GM19351 (cell line): ENCODE results near the gene PROM2.
"Not testable (repeated sequence)": the region's sequence is repeated elsewhere in the genome, so short reads cannot be mapped to it uniquely, and the experiment has no call there.

Experiments
- ATAC-seq: cut with Tn5 transposase; IDR thresholded peaks from one replicate; pipeline ENCODE4 v1.9.1; 2021; ENCODE audit warnings: mild to moderate bottlenecking, moderate library complexity; ENCODE audit not compliant: unreplicated experiment

PROM2 gene

DNA sequence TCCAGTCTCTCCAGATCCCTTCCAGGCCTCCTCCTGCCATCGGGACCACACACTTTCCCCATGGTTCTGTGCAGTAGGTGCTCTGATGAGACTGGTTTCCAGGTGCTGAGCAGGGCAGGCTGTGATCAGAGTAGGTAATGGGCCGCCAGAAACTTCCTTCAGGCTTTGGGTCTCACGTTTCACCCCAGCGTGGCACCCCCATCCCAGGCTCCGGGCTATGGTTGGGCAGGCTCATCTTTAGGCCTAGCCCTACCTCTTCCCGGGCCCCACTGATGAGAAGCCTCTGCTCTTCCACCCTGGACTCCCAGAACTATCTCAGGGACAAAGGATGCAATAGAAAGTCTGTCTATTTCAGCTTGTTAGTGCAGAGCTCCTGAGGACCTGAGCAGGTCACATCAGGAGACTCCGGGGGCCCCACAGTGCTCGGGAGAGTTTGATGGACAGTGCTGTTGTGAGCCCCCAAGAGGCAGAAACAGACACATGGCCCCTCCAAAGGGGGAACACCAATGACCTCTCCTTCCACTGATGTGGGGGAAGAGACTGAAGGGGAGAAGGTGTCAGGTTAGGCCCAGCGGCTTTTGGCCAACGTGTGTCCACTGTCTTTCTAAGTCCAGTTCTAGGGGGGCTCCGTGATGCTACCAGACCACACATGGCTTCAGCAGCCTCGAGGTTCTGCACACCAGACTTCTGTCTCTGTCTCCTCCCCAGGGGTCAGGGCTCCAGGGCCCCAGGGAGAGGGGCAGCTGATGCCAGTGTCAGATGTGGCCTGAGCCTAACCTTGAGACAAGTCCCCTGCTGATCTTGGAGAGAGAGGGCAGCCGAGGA, 5.8 kb upstream of the PROM2 start:
- ATAC-seq: no peak

DNA sequence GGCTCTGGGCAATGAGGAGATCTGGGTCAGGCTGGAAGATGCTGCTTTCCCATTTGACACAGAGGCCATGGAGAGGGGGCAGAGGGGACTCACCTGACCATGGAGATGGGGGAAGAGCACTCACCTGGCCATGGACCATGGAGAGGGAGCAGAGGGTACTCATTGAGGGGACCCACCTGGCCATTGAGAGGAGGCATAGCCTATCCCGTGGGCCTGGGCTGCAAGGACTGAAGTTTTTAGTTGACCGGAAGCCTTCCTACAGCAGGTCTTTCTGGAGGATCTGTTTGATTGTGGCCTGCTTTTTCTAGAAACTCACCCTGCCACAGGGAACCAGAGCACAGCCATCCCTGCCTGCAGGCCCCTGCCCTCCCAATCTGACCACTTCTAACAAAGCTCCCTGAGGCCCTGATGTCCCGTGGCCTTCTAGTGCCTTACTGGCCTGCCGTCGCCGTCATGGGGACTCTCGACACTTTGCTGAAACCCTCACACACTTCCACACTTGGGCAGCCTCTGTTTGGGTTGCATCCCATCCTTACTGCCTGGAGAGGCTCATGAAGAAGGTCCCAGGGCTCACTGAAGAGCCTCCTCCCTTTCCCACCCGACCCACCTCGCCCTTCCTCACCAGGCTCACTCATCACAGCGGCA, 5.1 kb upstream of the PROM2 start:
- no peak for ATAC-seq

- not testable (repeated sequence) for ATAC-seq
Observed at GRCh38 chr2:95269745-95270144, 4.5 kb upstream of the PROM2 start.

DNA sequence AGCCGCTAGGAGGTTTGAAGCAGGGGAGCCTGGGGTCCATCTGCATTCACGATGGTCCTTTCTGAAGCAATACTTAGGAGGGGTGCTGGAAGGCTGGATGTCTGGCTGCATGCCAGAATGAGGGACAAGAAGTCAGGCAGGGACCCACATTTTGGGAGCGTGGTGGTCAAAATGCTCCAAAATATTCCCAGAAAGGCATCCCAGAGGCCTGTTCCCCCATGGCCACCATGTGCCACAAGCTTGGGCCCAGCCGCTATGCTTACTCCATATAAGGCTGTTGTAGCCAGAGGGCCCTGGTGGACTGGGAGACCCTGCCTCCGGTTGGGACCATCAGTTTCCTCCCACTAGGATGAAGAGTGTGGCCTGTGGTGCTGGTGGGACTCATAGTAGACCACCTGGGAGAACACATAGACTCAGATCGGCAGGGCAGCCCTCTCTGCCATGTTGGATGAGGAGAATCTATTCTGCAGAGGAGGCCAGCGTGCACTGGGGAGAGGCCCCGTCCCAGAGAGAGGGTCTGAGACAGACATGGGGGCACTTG, 3.6 kb upstream of the PROM2 start:
- no peak for ATAC-seq

- no peak for ATAC-seq
Observed at GRCh38 chr2:95271381-95271971, 2.8 kb upstream of the PROM2 start.

GRCh38 chr2:95272299-95272751, 1.9 kb upstream of the PROM2 start:
- ATAC-seq: no peak

GRCh38 chr2:95272781-95273180, 1.5 kb upstream of the PROM2 start:
- ATAC-seq: no peak

GRCh38 chr2:95273566-95274290, 521 bp upstream of the PROM2 start:
- no peak for ATAC-seq

DNA sequence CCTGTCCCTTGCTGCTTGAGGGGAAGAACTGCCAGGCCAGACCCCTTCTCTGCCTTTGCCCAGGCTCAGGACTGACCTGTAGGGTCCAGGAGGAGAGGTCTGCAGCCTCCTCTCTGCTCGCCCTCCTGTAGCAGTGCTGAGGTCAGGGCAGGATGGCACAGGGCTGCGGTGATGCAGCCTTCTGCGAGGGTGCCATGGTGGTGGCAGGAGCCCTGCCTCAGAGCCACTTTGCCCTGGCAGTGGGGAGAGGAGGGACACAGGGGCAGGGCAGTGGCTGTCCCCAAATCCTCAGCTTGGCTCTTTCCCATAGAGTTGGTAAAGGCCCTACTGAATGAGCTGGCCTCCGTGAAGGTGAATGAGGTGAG, 884 bp downstream of the PROM2 start:
- ATAC-seq: no peak

- no peak for ATAC-seq
Observed at GRCh38 chr2:95275601-95276243, 1.5 kb downstream of the PROM2 start.

DNA sequence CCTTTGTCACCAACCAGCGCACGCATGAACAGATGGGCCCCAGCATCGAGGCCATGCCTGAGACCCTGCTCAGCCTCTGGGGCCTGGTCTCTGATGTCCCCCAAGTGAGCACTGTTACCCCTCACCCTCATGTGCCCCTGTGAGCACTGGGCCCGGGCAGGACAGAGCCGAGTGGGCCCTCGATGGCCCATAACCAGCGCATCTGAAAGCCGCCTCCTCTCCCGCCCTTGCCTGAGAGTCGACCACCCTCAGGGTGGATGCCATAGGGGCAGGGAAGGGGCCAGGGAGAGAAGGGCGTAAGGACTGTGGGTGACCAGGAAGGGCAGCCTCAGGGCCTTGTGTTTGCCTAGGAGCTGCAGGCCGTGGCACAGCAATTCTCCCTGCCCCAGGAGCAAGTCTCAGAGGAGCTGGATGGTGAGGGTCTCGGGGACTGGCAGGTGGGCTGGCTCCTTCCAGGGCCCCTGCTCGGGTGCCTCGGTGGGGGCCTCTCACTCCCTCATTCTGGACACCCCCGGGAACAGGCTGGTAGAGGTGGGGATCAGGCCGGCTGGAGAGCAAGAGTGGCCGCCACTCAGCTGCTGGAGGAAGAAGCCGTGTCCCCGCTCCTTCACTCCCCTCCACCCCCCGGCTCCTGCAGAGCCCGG, 2.1 kb downstream of the PROM2 start:
- ATAC-seq: no peak

DNA sequence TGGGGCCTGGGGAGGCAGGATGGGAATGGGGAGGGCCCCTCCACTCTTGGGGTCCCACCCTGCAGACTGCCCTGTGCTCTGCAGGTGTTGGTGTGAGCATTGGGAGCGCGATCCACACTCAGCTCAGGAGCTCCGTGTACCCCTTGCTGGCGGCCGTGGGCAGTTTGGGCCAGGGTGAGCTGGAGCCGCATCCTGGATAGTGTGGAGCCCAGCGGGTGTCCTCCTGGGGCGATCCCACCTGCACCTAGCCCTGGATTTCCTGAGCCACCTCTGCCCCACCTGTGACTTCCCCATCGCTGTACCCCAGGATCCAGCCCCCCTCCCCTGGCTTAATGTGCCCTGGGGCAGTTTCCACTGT, 2.6 kb downstream of the PROM2 start:
- ATAC-seq: no peak

DNA sequence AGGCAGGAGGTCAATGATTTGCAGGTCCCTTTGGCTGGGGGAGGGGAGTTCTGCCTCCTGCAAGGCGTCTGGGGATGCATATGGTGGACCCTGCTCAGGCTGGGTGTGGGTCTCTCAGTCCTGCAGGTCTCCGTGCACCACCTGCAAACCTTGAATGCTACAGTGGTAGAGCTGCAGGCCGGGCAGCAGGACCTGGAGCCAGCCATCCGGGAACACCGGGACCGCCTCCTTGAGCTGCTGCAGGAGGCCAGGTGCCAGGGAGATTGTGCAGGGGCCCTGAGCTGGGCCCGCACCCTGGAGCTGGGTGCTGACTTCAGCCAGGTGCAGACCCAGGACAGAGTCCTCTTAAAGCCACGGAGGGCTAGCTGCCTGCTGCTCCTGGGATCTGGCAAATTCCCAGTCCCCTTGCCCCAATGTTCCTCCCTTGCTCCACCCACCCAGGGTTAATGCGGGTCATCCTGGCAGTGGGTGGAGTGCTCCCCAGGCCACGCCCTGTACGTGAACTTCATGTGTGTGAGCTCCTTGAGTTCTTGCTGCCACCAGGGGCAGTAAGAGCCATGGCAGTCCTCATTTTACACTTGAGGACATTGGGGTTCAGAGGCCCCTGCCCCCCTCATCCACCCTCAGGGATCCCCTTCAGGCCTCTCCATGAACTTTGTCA, 3.1 kb downstream of the PROM2 start:
- ATAC-seq: no peak

DNA sequence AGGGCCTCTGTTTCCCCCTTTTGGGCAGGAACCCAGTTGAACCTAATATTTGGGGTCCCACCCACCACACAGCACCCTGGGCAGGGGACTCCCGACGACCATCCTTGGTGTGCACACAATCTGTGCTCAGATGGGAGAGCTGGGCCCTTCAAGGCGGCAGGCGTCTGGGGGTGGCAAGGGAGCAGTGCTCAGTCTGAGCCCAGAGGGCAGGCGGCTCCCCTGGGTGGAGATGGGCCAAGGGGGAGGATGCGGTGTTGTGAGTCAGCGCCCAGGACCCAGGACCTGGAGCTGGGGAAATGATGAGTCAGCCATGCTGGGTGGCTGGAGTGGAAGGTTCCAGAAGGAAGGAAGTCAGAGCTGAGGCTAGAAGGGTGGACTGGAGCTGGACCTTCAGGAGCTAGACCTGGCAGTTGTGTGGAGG, 3.8 kb downstream of the PROM2 start:
- no peak for ATAC-seq

DNA sequence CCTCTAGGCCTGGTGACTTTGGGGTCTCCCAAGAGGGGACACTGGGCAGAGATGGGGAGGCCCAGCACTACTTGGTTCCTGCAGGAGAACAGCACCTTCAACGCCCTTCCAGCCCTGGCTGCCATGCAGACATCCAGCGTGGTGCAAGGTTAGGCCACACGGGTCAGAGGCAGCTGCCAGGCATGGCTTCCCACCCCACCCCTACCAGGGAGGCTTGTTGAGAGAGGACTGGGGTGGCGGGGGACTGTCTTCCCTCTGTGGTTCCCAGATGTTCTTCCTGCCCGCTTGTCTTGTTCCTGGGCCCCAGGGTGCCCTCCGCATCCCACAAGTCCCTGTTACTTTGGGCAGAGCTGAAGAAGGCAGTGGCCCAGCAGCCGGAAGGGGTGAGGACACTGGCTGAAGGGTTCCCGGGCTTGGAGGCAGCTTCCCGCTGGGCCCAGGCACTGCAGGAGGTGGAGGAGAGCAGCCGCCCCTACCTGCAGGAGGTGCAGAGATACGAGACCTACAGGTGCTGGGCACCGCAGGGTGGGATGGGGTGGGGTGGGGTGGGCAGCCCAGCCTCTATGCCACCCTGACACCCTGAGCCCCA, 4.5 kb downstream of the PROM2 start:
- ATAC-seq: no peak

- ATAC-seq: no peak
Observed at GRCh38 chr2:95279435-95280035, 5.3 kb downstream of the PROM2 start.

DNA sequence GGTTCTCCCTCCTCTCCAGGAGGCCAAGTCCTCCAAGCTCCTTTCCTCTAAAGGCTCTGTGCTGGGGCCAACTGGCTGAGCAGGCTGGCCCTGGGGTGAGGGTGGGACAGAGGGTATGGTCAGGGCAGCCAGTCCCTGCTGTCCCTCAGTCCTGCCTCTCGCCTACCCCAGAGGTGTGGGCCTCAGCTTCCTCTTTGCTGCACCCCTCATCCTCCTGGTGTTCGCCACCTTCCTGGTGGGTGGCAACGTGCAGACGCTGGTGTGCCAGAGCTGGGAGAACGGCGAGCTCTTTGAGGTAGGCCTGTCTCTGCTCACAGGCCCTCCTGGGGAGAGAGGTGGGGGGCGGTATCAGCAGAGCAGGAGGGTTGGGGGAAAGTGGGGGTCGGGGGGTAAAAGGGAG, 6.8 kb downstream of the PROM2 start:
- no peak for ATAC-seq

DNA sequence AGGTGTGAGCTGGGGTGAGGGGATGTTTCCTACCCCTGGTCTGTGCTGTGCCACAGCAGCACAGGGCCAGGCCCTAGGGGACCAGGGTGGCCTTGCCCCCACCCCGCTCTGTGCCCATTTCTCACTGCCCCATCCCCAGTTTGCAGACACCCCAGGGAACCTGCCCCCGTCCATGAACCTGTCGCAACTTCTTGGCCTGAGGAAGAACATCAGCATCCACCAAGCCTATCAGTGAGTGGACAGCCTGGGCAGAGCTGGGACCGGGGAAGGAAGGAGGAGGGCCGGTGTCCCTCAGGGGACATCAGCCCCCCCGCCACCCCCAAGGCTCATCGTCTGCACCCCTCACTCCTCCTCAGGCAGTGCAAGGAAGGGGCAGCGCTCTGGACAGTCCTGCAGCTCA, 7.5 kb downstream of the PROM2 start:
- ATAC-seq: no peak

- no peak for ATAC-seq
Observed at GRCh38 chr2:95282458-95282857, 8.2 kb downstream of the PROM2 start.
